HEK293T (cell line): ENCODE data around the gene HIVEP3.

ENCODE experiments used
- BHLHE40 ChIP-seq: fragments of 450-650 bp; IDR thresholded peaks from 2 replicates; pipeline ENCODE4 v1.6.1; 2016; ENCODE audit warnings: mild to moderate bottlenecking, moderate library complexity, borderline replicate concordance
- FOXA1 ChIP-seq: fragments of 450-650 bp; IDR thresholded peaks from 2 replicates; pipeline ENCODE4 v1.6.1; 2016; ENCODE audit warnings: mild to moderate bottlenecking

DNA sequence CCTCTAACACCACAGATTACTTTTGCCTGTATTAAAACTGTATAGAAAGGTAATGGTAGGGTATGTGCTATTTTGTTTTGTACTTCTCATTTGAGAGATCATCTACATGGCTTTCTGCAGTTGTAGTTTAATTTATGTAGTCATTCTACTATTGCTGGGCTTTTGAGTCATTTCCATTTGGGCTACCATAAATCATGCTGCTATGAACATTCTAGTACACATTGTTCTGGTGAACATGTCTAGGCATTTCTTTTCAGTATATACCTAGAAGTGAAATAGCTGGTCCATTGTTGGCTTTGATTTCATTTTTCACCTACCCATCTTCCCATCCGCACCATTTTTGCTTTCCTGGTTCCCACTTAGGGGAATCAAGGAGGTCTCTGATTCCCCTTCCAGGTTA, 453.0 kb downstream of the HIVEP3 start:
- no peak for TF ChIP-seq FOXA1
- TF ChIP-seq BHLHE40, result no peak
